Naive thymus-derived CD4-positive, alpha-beta T cell (primary cell): Measurements from ENCODE around the gene PCNX2. TPM values are rescaled to one million over a fixed set of nuclear protein-coding genes. Genes with fewer than 3 reads are reported as not detected.
A peak's percentile ranks its signal among the peaks of the same experiment; 100 is the strongest.

Source experiments
- ATAC-seq: fragments of 150-1000 bp; cut with Tn5 transposase; 2 replicates; pipeline ENCODE4 v1.10.0; 2021; ENCODE audit warnings: mild to moderate bottlenecking, moderate library complexity
- CTCF ChIA-PET: fragments of 350-600 bp; sonication (Branson Sonifier 250); formaldehyde crosslinking; loops from one replicate; lab custom pipeline; 2021; ENCODE audit warnings: antibody characterized with exemption; lab: Charles Lee
- POLR2A ChIA-PET: fragments of 350-600 bp; sonication (Branson Sonifier 250); formaldehyde crosslinking; loops from one replicate; lab custom pipeline; 2021; ENCODE audit warnings: antibody characterized with exemption, inconsistent platforms; lab: Charles Lee
- DNase-seq, 9 donors: peaks; one replicate each; pipeline versions ENCODE4 v3.0.0 to v3.0.0-alpha.2; 2020 to 2022; ENCODE audit warnings: mixed read lengths in 1 of 9
- H3K27ac ChIP-seq: one replicate; pipeline ENCODE4 v1.7.0; 2013; ENCODE audit warnings: mild to moderate bottlenecking, low read depth, low read length, moderate library complexity
- H3K27me3 ChIP-seq, 2 donors: one replicate each; pipeline ENCODE4 v1.7.0; 2013; ENCODE audit warnings: low read length in 2 of 2, mild to moderate bottlenecking in 2 of 2, moderate library complexity in 2 of 2; ENCODE audit not compliant: control insufficient read depth in 2 of 2, insufficient read depth in 2 of 2
- H3K36me3 ChIP-seq, 3 experiments: 1 replicate in 2 of 3; 2 replicates in 1 of 3; pipeline ENCODE4 v1.7.0; 2013; ENCODE audit warnings: low read length in 3 of 3, mild to moderate bottlenecking in 3 of 3, moderate library complexity in 1 of 3; ENCODE audit not compliant: insufficient read depth in 3 of 3, control insufficient read depth in 2 of 3
- H3K4me1 ChIP-seq, 2 donors: one replicate each; pipeline ENCODE4 v1.7.0; 2013; ENCODE audit warnings: low read length in 2 of 2, mild to moderate bottlenecking in 2 of 2, moderate library complexity in 1 of 2; ENCODE audit not compliant: control insufficient read depth in 2 of 2, insufficient read depth in 2 of 2
- H3K4me3 ChIP-seq: 2 replicates; pipeline ENCODE4 v1.7.0; 2013; ENCODE audit warnings: mild to moderate bottlenecking, low read length
- H3K9me3 ChIP-seq, 3 experiments: 1 replicate in 2 of 3; 2 replicates in 1 of 3; pipeline ENCODE4 v1.7.0; 2013; ENCODE audit warnings: low read length in 3 of 3; ENCODE audit not compliant: control insufficient read depth in 2 of 3
- H3K27ac Mint-ChIP-seq, 9 donors: one replicate each; pipeline ENCODE4 v1.8.0; 2020 to 2022; ENCODE audit warnings: mixed read lengths in 9 of 9, mild to moderate bottlenecking in 8 of 9, moderate library complexity in 5 of 9, inconsistent platforms in 2 of 9
- H3K27me3 Mint-ChIP-seq, 5 donors: one replicate each; pipeline ENCODE4 v1.8.0; 2021 to 2022; ENCODE audit warnings: mixed read lengths in 5 of 5, mild to moderate bottlenecking in 1 of 5
- H3K36me3 Mint-ChIP-seq, 5 donors: one replicate each; pipeline ENCODE4 v1.8.0; 2020 to 2022; ENCODE audit warnings: mixed read lengths in 5 of 5, mild to moderate bottlenecking in 3 of 5, inconsistent platforms in 1 of 5
- H3K4me1 Mint-ChIP-seq, 7 donors: one replicate each; pipeline ENCODE4 v1.8.0; 2020 to 2022; ENCODE audit warnings: mixed read lengths in 7 of 7, mild to moderate bottlenecking in 3 of 7, inconsistent platforms in 1 of 7
- H3K4me3 Mint-ChIP-seq, 10 donors: one replicate each; pipeline ENCODE4 v1.8.0; 2020 to 2022; ENCODE audit warnings: mild to moderate bottlenecking in 10 of 10, mixed read lengths in 10 of 10, moderate library complexity in 6 of 10, inconsistent platforms in 2 of 10
- H3K9me3 Mint-ChIP-seq, 11 donors: one replicate each; pipeline ENCODE4 v1.8.0; 2020 to 2022; ENCODE audit warnings: mixed read lengths in 11 of 11, mild to moderate bottlenecking in 4 of 11, inconsistent platforms in 1 of 11, moderate library complexity in 1 of 11
- intact Hi-C, 2 donors: fragments of 100-400 bp; cut with micrococcal nuclease; formaldehyde crosslinking; loops; one replicate each; pipeline ENCODE4 v1.15.1; 2023
- polyA plus RNA-seq, 2 donors: library from polyadenylated mRNA; unstranded; fragments of 300-500 nt; fragmentation: Illumina TruSeq; gene quantifications; one replicate each; pipeline ENCODE4 v1.2.3, GENCODE V29; 2021
- total RNA-seq, 6 experiments: library from RNA in 5 of 6; stranded (reverse) in 5 of 6; gene quantifications; 1 replicate in 5 of 6; 2 replicates in 1 of 6; pipeline ENCODE4 v1.2.3 and lab custom pipeline; 2021 to 2026

PCNX2 gene
- total and polyA plus RNA-seq, 7 experiments from 2014 or later = 4.1 to 61.8 (median 45.1) TPM

DNA sequence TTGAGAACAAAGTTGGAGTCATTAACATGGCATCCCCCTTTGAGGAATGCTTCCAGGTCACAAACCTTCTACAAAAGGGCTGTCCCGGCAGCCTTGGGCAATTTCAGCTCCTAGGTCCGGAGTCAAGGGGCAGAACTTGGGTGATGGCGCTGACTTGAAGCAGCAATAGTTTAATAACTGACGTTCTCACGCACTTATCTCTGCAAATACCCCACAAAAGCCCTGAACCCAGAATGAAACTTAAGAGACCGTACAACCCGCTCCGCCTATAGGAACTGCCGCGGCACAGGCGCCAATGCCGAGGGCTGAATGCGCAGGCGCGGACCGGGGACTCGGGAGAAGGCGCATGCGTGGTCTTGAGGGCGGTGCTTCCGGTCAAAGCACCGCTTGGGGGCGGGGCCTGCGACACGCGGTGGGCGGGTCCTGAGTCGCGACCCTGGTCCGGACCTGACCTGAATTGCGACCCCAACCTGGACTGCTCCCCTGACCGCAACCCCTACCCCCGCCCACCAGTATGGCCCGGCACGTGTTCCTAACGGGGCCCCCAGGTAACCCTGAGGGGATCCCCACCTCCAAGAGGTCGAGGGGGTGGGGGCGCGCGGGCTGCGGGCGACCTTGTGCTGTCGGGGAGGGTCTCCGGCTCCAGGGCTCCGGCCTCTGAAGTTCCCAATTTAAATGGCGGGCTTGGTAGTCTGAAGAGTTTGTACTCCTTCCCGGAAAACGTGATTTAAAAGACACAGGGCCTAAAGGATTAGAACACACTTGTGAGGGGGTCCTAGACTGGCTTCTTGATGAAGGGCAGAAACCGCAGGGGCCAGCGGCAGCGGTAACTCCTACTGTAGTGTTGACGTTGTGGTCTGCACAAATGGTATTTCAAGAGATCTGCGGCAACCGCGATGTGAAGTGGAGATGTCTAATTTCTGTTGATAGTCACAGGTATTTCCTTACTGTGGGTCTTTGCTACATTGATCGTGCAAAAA, 345.0 kb downstream of the PCNX2 start, which contains the start of gene NTPCR:
Gene NTPCR (plus strand): TSS at position 415 of the 980 bp plus-strand sequence. CDS start 100 bp downstream, at position 515.
- Mint-ChIP-seq H3K27me3 (no peaks in the 10 kb centered on the region), H3K4me3 (peak within 1 kb of the TSS; percentile 90 to 98 (median 96)), H3K36me3 (peaks cover 0 to 14% (median 4%) of the 10 kb centered on the region in 5 donors), H3K9me3 (peaks cover 0 to 4% (median 0%) of the 10 kb centered on the region in 11 donors), H3K27ac (peak within 1 kb of the TSS; percentile 90 to 97 (median 92)), H3K4me1 (peaks cover 23 to 43% (median 42%) of the 10 kb centered on the region in 7 donors)
- Histone ChIP-seq H3K4me1 (peaks cover 8 to 18% of the 10 kb centered on the region in 2 donors), H3K27me3 (no peaks in the 10 kb centered on the region), H3K4me3 (peak within 1 kb of the TSS; percentile 76), H3K9me3 (no peaks in the 10 kb centered on the region), H3K36me3 (no peaks in the 10 kb centered on the region), H3K27ac (peak within 1 kb of the TSS; percentile 80)
- ChIA-PET CTCF (no interaction called here), POLR2A (interaction anchor here (0.6 to 0.9 kb wide), 2 partner anchors 47 to 378 kb away, joined by 3 read pairs; no protein-coding TSS in a partner anchor)
- DNase-seq (peak; percentile 84 to 99 (median 93)), ATAC-seq (peak; percentile 88)
- intact Hi-C loops = loop anchor here (1.0 to 10.0 kb wide), 10 partner anchors 26 to 1710 kb away; partner anchors contain the start of genes MAP10 (in 2 of the 2), SIPA1L2 (in 2 of the 2), EXOC8 (in 1 of the 2) and GNPAT (in 1 of the 2)

DNA sequence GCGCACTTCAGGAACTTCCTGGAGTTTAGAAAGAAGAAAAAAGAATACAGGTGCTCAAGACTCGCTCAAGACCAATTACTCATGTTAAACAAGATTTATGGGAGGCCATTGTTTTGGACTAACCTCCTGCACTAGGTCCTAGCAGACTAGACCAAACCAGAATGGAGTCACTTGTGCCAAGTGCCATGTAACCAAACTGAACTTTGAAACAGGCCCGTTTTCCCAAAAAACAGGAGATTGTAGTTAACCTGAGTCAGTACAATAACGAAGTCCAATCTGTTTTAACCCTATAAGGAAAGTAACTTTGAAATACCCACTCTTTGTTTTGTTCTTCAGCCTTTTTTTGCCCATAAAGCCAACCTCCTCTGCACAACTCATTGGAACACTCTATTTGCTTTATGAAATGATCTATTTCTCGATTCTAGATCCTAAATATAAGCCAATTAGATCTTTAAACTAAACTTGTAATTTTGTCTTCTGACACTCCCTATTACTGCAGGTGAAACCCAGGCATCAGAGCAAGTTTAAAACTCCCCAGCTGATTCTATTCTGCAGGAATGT, 345.8 kb downstream of the PCNX2 start:
- peaks cover 21 to 43% (median 42%) of the 10 kb centered on the region in 7 donors for H3K4me1 Mint-ChIP-seq
- H3K27me3 Mint-ChIP-seq = no peaks in the 10 kb centered on the region
- peaks cover 8 to 18% of the 10 kb centered on the region in 2 donors for H3K4me1 ChIP-seq
- no peak for ATAC-seq
- H3K27ac ChIP-seq = peak overlapping the region; percentile 80
- no peaks in the 10 kb centered on the region for H3K27me3 ChIP-seq
- peaks cover 0 to 13% (median 3%) of the 10 kb centered on the region in 5 donors for H3K36me3 Mint-ChIP-seq
- intact Hi-C loops = loop anchor here (1.0 to 10.0 kb wide), 10 partner anchors 25 to 1709 kb away; partner anchors contain the start of genes MAP10 (in 2 of the 2), SIPA1L2 (in 2 of the 2), EXOC8 (in 1 of the 2) and GNPAT (in 1 of the 2)
- H3K9me3 Mint-ChIP-seq = peaks cover 0 to 4% (median 0%) of the 10 kb centered on the region in 11 donors
- DNase-seq = no peak
- H3K9me3 ChIP-seq = no peaks in the 10 kb centered on the region
- ChIA-PET POLR2A (interaction anchor here (0.9 kb wide), 1 partner anchor 378 kb away, joined by 3 read pairs; no protein-coding TSS in a partner anchor), CTCF (no interaction called here)
- H3K27ac Mint-ChIP-seq = peak overlapping the region; percentile 90 to 97 (median 92)
- peak overlapping the region; percentile 90 to 98 (median 96) for H3K4me3 Mint-ChIP-seq
- H3K4me3 ChIP-seq = peak overlapping the region; percentile 76
- no peaks in the 10 kb centered on the region for H3K36me3 ChIP-seq

DNA sequence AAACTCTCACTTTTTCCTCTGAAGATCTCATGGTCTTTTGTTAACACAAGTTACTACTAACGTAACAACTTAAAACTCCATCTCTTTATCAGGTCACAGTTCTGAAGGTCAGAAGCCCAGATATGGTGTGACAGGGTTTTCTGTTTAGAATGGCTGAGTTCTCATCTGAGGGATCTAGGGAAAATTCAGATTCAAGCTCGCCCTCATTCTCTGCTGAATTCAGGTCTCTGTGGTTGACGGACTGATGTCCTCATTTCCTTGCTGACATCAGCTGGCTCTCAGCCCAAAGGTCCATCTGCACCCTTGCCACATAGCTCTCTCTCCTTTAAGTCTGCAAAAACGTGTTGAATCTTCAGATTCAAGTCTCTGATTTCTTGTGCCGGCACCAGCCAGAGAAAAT, 351.2 kb downstream of the PCNX2 start:
- ATAC-seq = peak; percentile 57
- Mint-ChIP-seq H3K27ac (peak overlapping the region in 1 of 9 donors; percentile 72), H3K36me3 (peaks cover 0 to 11% (median 0%) of the 10 kb centered on the region in 5 donors), H3K9me3 (peaks cover 0 to 5% (median 0%) of the 10 kb centered on the region in 11 donors), H3K27me3 (peaks cover 0 to 4% (median 0%) of the 10 kb centered on the region in 5 donors), H3K4me1 (peaks cover 3 to 17% (median 9%) of the 10 kb centered on the region in 7 donors), H3K4me3 (peak overlapping the region in 2 of 10 donors; percentile 9 to 20)
- H3K36me3 ChIP-seq = no peaks in the 10 kb centered on the region
- no peak overlapping the region for H3K4me3 ChIP-seq
- no peak overlapping the region for H3K27ac ChIP-seq
- no peak for DNase-seq
- no peaks in the 10 kb centered on the region for H3K27me3 ChIP-seq
- ChIA-PET POLR2A (interaction anchor here (0.8 kb wide), 1 partner anchor 14 kb away, joined by 4 read pairs; no protein-coding TSS in a partner anchor), CTCF (interaction anchor here (0.7 kb wide), 1 partner anchor 43 kb away, joined by 3 read pairs; no protein-coding TSS in a partner anchor)
- H3K4me1 ChIP-seq = no peaks in the 10 kb centered on the region
- intact Hi-C loops = no loop called here
- no peaks in the 10 kb centered on the region for H3K9me3 ChIP-seq

DNA sequence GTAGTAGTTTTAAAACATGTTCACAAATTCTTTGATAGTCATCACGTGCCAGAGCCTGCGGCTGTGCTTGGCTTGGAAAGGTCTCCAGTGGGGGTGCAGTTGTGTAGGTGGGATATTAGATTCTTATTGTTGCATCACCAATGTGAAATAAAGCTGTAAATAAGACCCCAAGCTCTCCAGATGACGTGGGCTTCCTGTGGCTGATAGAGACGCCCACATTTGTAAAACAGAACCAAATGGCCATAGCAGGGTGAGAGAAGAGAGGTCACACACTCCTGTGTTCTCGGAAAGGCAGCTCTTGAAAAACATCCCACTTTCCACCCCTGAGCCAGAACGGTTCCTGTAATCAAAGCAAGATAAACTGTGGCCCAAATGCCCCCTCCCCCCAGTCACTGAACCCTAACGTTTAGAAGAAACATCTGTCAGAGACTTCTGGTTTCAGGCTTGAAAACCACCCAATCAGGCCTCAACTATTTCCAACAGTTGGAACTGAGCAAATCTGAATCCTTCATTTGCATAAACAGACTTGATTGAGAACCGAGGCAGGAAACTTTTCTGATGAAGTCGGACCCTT, 351.8 kb downstream of the PCNX2 start:
- Histone ChIP-seq H3K36me3 (no peaks in the 10 kb centered on the region), H3K27ac (no peak overlapping the region), H3K27me3 (no peaks in the 10 kb centered on the region), H3K9me3 (no peaks in the 10 kb centered on the region), H3K4me3 (no peak overlapping the region), H3K4me1 (no peaks in the 10 kb centered on the region)
- H3K4me3 Mint-ChIP-seq = peak overlapping the region in 2 of 10 donors; percentile 7 to 50
- DNase-seq (no peak), ATAC-seq (peak; percentile 24)
- ChIA-PET CTCF (no interaction called here), POLR2A (interaction anchor here (0.8 kb wide), 1 partner anchor 14 kb away, joined by 4 read pairs; no protein-coding TSS in a partner anchor)
- peaks cover 0 to 9% (median 0%) of the 10 kb centered on the region in 5 donors for H3K36me3 Mint-ChIP-seq
- H3K27ac Mint-ChIP-seq = peak overlapping the region in 2 of 9 donors; percentile 56 to 72
- intact Hi-C loops = no loop called here
- peaks cover 0 to 4% (median 0%) of the 10 kb centered on the region in 5 donors for H3K27me3 Mint-ChIP-seq
- H3K9me3 Mint-ChIP-seq = peaks cover 0 to 4% (median 0%) of the 10 kb centered on the region in 11 donors
- peaks cover 0 to 14% (median 5%) of the 10 kb centered on the region in 7 donors for H3K4me1 Mint-ChIP-seq

DNA sequence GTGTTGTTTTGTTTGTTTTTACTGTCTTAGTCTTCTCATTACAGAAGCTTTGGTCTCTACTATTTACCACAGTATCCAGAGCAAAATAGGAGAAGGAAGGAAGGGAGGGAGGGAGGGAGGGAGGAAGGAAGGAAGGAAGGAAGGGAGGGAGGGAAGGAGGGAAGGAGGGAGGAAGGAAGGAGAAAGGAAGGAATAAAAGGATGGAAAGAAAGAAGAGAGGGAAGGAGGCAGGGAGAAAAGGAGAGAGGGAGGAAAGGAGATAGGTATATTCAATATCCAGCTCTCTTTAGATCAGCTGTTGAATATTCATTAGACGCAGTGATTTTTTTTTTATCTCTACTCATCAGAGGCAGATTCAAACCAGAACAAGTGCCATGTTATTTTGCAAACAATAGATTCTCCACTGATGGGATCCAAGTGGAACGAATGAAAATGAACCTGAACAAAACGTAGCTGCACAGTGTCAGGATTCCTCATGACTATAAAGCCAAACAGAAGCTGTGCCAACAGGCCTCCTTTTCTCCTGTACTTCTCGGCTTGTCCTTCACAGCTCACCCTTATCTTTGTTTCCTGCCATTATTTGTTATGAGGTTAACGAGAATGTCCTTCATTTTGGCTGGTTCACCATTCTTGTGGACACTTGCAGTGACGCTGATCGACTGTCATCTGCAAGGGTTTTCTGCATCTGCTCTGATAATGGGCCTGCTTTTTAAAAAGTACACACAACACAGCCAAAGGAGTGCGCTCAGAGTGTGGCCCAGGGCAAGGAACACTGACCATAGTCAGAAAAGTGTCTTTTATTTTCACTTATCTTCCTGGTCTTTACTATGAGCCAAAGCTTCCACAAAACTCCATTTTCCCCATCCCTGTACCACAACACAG, 352.9 kb downstream of the PCNX2 start:
- peak overlapping the region in 1 of 9 donors; percentile 72 for H3K27ac Mint-ChIP-seq

More for the DNA sequence above, 352.9 kb downstream of the PCNX2 start:
- ChIA-PET POLR2A (no interaction called here), CTCF (no interaction called here)
- H3K36me3 Mint-ChIP-seq = peaks cover 0 to 10% (median 0%) of the 10 kb centered on the region in 5 donors
- Histone ChIP-seq H3K27ac (no peak overlapping the region), H3K27me3 (no peaks in the 10 kb centered on the region), H3K36me3 (no peaks in the 10 kb centered on the region), H3K4me3 (no peak overlapping the region), H3K4me1 (no peaks in the 10 kb centered on the region), H3K9me3 (no peaks in the 10 kb centered on the region)
- intact Hi-C loops = no loop called here
- peaks cover 0 to 4% (median 0%) of the 10 kb centered on the region in 11 donors for H3K9me3 Mint-ChIP-seq
- H3K27me3 Mint-ChIP-seq = peaks cover 0 to 6% (median 0%) of the 10 kb centered on the region in 5 donors
- DNase-seq (no peak), ATAC-seq (no peak)
- H3K4me1 Mint-ChIP-seq = peaks cover 0 to 16% (median 5%) of the 10 kb centered on the region in 7 donors
- H3K4me3 Mint-ChIP-seq = no peak overlapping the region
